Measurements from ENCODE around the gene TMOD1.

GRCh38 chr9:97625620-97626019, 124.2 kb downstream of the TMOD1 start:
- TF ChIP-seq, protein P1, sequence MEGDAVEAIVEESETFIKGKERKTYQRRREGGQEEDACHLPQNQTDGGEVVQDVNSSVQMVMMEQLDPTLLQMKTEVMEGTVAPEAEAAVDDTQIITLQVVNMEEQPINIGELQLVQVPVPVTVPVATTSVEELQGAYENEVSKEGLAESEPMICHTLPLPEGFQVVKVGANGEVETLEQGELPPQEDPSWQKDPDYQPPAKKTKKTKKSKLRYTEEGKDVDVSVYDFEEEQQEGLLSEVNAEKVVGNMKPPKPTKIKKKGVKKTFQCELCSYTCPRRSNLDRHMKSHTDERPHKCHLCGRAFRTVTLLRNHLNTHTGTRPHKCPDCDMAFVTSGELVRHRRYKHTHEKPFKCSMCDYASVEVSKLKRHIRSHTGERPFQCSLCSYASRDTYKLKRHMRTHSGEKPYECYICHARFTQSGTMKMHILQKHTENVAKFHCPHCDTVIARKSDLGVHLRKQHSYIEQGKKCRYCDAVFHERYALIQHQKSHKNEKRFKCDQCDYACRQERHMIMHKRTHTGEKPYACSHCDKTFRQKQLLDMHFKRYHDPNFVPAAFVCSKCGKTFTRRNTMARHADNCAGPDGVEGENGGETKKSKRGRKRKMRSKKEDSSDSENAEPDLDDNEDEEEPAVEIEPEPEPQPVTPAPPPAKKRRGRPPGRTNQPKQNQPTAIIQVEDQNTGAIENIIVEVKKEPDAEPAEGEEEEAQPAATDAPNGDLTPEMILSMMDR (IDR thresholded peaks at IDR 0.05) = no peak
- no peak for TF ChIP-seq POLR2AphosphoS5 (IDR thresholded peaks at IDR 0.05; ENCODE audit: insufficient read depth in 1 of 2, low read depth in 1 of 2)

All from vagina (tissue), 2 donors.